SK-N-SH (cell line): ENCODE data around the gene VEGFB. TPM values are rescaled to one million over a fixed set of nuclear protein-coding genes. Genes with fewer than 3 reads are reported as not detected.

ENCODE experiments used
- CHD2 ChIP-seq: fragments of 150-350 bp; IDR thresholded peaks from 2 replicates; pipeline ENCODE4 v1.6.1; 2018; ENCODE audit warnings: low read length; ENCODE audit not compliant: partially characterized antibody
- EZH2phosphoT487 ChIP-seq: fragments of 200-600 bp; sonication (generic); IDR thresholded peaks from 2 replicates; pipeline ENCODE4 v1.6.1; 2017; ENCODE audit warnings: low read depth, mixed run types, mild to moderate bottlenecking, antibody characterized with exemption, moderate library complexity, borderline replicate concordance
- FOXJ3 ChIP-seq: sonication (generic); formaldehyde crosslinking; IDR thresholded peaks from 2 replicates; pipeline ENCODE4 v1.5.1; 2020; ENCODE audit warnings: mild to moderate bottlenecking, missing genetic modification reagents
- FOXM1 ChIP-seq: IDR thresholded peaks from 2 replicates; pipeline ENCODE4 v1.4.0; 2012; ENCODE audit warnings: low read depth, mild to moderate bottlenecking
- GABPA ChIP-seq: IDR thresholded peaks from 2 replicates; pipeline ENCODE4 v1.4.0; 2012; ENCODE audit warnings: low read depth, mild to moderate bottlenecking
- GATA2 ChIP-seq: sonication (generic); formaldehyde crosslinking; IDR thresholded peaks from 2 replicates; pipeline ENCODE4 v1.5.0; 2020; ENCODE audit warnings: mild to moderate bottlenecking, missing genetic modification reagents
- MEF2A ChIP-seq: IDR thresholded peaks from 2 replicates; pipeline ENCODE4 v1.4.0; 2012; ENCODE audit warnings: low read depth, borderline replicate concordance
- NFIC ChIP-seq: IDR thresholded peaks from 2 replicates; pipeline ENCODE4 v1.4.0; 2012; ENCODE audit warnings: borderline replicate concordance
- POLR2AphosphoS5 ChIP-seq: IDR thresholded peaks from 2 replicates; pipeline ENCODE4 v1.6.1; 2012; ENCODE audit warnings: low read depth, low read length
- RCOR1 ChIP-seq: fragments of 150-350 bp; IDR thresholded peaks from 2 replicates; pipeline ENCODE4 v1.6.1; 2017; ENCODE audit warnings: antibody characterized with exemption, low read length
- RXRA ChIP-seq: IDR thresholded peaks from 2 replicates; pipeline ENCODE4 v1.4.0; 2012; ENCODE audit warnings: low read depth, mild to moderate bottlenecking, borderline replicate concordance
- SIN3A ChIP-seq: IDR thresholded peaks from 2 replicates; pipeline ENCODE4 v1.6.1; 2012; ENCODE audit warnings: low read depth, mild to moderate bottlenecking, low read length, moderate library complexity, borderline replicate concordance
- TCF12 ChIP-seq: IDR thresholded peaks from 2 replicates; pipeline ENCODE4 v1.4.0; 2012
- TEAD4 ChIP-seq: IDR thresholded peaks from 2 replicates; pipeline ENCODE4 v1.4.0; 2012; ENCODE audit warnings: mild to moderate bottlenecking, borderline replicate concordance; ENCODE audit not compliant: insufficient read depth
- YY1 ChIP-seq: IDR thresholded peaks from 2 replicates; pipeline ENCODE4 v1.4.0; 2012; ENCODE audit warnings: low read depth, mild to moderate bottlenecking
- polyA plus RNA-seq, 3 experiments: library from polyadenylated mRNA; depleted of rRNA; stranded (reverse); fragments of >200 nt; gene quantifications; 2 replicates each; pipeline ENCODE4 v1.2.3, GENCODE V29; 2012
- TF ChIP-seq, protein P1 (sequence below): IDR thresholded peaks from 2 replicates; pipeline ENCODE4 v1.4.0; 2012; ENCODE audit warnings: low read depth, borderline replicate concordance
- TF ChIP-seq, protein P2 (sequence below): fragments of 200-600 bp; sonication (generic); IDR thresholded peaks from 2 replicates; pipeline ENCODE4 v1.6.1; 2017; ENCODE audit warnings: antibody characterized with exemption, mild to moderate bottlenecking, moderate library complexity
- TF ChIP-seq, protein P3 (sequence below): IDR thresholded peaks from 2 replicates; pipeline ENCODE4 v1.4.0; 2012; ENCODE audit warnings: low read depth, borderline replicate concordance
- TF ChIP-seq, protein P4 (sequence below): IDR thresholded peaks from 2 replicates; pipeline ENCODE4; 2012

The VEGFB gene
- polyA plus RNA-seq, 1 of the 3 experiments (the other 2 are of a cell fraction) = 29.9 TPM

DNA sequence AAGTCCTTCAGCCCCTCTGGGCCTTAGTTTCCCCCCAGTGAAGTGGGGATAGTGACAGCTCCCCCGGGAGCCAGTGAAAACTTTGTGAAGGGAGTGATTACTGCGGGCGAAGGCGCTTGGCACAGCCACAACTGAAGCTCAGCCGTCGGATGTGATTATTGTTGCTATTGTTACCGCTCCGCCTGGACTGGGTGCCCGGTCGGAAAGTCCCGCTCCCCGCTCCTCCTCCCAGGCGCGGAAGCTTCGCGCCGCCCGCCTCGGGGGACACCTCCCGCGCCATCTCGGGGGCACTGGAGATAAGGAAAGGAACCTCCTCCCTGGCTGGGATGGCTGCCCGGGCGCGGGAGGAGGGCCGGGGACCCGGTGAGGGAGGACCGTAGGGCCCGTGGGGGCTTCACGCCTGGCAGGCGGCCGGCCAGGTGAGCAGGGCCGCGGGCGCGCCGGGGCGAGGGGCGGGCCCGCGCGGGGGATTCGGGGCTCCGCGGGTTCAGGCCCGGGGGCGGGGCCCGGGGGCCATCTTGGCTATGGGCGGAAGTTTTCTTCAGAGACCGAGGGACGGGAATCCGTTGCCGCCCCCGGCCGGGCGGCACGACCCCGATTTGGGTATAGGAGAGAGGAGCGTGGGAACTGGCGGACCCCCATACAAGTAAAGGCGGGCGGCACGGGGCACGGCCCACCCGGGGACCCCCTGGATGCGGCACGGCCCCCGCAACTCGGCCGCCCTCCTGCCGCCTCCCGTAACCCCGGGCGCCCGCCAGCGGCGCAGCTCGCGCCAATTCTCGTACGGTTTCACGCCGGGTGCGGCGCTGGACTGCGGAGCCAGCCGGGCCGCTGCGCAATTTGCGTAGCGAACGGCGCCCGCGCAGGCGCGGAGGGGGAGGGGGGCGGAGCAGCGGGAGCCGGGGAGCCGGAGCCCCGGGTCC lies 50.8 kb downstream of the VEGFB start, which contains the start of gene GPR137 (continued):
- TF ChIP-seq, protein P1, sequence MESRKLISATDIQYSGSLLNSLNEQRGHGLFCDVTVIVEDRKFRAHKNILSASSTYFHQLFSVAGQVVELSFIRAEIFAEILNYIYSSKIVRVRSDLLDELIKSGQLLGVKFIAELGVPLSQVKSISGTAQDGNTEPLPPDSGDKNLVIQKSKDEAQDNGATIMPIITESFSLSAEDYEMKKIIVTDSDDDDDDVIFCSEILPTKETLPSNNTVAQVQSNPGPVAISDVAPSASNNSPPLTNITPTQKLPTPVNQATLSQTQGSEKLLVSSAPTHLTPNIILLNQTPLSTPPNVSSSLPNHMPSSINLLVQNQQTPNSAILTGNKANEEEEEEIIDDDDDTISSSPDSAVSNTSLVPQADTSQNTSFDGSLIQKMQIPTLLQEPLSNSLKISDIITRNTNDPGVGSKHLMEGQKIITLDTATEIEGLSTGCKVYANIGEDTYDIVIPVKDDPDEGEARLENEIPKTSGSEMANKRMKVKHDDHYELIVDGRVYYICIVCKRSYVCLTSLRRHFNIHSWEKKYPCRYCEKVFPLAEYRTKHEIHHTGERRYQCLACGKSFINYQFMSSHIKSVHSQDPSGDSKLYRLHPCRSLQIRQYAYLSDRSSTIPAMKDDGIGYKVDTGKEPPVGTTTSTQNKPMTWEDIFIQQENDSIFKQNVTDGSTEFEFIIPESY = peak; percentile 67; the same call in 1 of the 2 replicates
- TF ChIP-seq YY1 (peak; percentile 93), NFIC (no peak), RCOR1 (no peak), POLR2AphosphoS5 (no peak; the same call in 1 of the 2 replicates), FOXM1 (no peak), TEAD4 (no peak), SIN3A (no peak), EZH2phosphoT487 (no peak), FOXJ3 (CRISPR knock-in tag) (no peak), CHD2 (peak; percentile 56), GABPA (peak; percentile 67; the same call in 1 of the 2 replicates), RXRA (no peak), MEF2A (no peak), TCF12 (no peak), GATA2 (peak; percentile 44; the same call in 1 of the 2 replicates)
- TF ChIP-seq, protein P2, sequence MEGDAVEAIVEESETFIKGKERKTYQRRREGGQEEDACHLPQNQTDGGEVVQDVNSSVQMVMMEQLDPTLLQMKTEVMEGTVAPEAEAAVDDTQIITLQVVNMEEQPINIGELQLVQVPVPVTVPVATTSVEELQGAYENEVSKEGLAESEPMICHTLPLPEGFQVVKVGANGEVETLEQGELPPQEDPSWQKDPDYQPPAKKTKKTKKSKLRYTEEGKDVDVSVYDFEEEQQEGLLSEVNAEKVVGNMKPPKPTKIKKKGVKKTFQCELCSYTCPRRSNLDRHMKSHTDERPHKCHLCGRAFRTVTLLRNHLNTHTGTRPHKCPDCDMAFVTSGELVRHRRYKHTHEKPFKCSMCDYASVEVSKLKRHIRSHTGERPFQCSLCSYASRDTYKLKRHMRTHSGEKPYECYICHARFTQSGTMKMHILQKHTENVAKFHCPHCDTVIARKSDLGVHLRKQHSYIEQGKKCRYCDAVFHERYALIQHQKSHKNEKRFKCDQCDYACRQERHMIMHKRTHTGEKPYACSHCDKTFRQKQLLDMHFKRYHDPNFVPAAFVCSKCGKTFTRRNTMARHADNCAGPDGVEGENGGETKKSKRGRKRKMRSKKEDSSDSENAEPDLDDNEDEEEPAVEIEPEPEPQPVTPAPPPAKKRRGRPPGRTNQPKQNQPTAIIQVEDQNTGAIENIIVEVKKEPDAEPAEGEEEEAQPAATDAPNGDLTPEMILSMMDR = no peak
- TF ChIP-seq, protein P3, sequence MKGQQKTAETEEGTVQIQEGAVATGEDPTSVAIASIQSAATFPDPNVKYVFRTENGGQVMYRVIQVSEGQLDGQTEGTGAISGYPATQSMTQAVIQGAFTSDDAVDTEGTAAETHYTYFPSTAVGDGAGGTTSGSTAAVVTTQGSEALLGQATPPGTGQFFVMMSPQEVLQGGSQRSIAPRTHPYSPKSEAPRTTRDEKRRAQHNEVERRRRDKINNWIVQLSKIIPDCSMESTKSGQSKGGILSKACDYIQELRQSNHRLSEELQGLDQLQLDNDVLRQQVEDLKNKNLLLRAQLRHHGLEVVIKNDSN = no peak
- TF ChIP-seq, protein P4, sequence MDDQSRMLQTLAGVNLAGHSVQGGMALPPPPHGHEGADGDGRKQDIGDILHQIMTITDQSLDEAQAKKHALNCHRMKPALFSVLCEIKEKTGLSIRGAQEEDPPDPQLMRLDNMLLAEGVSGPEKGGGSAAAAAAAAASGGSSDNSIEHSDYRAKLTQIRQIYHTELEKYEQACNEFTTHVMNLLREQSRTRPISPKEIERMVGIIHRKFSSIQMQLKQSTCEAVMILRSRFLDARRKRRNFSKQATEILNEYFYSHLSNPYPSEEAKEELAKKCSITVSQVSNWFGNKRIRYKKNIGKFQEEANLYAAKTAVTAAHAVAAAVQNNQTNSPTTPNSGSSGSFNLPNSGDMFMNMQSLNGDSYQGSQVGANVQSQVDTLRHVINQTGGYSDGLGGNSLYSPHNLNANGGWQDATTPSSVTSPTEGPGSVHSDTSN = peak; percentile 28
